GM12878 (cell line): Measurements from ENCODE around the gene CCNY.

Experiments used
- ASH2L ChIP-seq: fragments of 300-600, 200-600 bp; sonication (generic); IDR thresholded peaks from 2 replicates; pipeline ENCODE4 v1.6.1; 2017; ENCODE audit warnings: low read depth, mild to moderate bottlenecking, borderline replicate concordance
- NFIC ChIP-seq: IDR thresholded peaks from 2 replicates; pipeline ENCODE4 v1.6.1; 2012; ENCODE audit warnings: low read depth, mild to moderate bottlenecking, inconsistent platforms, low read length, moderate library complexity
- POLR2A ChIP-seq: IDR thresholded peaks from 2 replicates; pipeline ENCODE4 v1.6.1; 2011; ENCODE audit warnings: low read depth, mild to moderate bottlenecking, low read length
- SUZ12 ChIP-seq: fragments of 200-600 bp; sonication (generic); IDR thresholded peaks from one replicate; pipeline ENCODE4 v1.6.1; 2018; ENCODE audit warnings: antibody characterized with exemption, mild to moderate bottlenecking; ENCODE audit not compliant: unreplicated experiment
- YY1 ChIP-seq: IDR thresholded peaks from 2 replicates; pipeline ENCODE4 v1.6.1; 2011; ENCODE audit warnings: low read depth, mild to moderate bottlenecking, low read length

GRCh38 chr10:35480142-35480541 lies 143.8 kb downstream of the CCNY start:
- TF ChIP-seq POLR2A (no peak), ASH2L (no peak), YY1 (no peak), SUZ12 (no peak), NFIC (no peak)
